GM18951 (cell line): ENCODE data around the gene USP48.

ENCODE experiments used
- POLR2A ChIP-seq: IDR thresholded peaks from 4 replicates; pipeline ENCODE4 v1.6.1; 2011; ENCODE audit warnings: mild to moderate bottlenecking; ENCODE audit not compliant: insufficient read length, insufficient read depth; ENCODE audit errors: extremely low read depth
- in situ Hi-C: fragments of 300-500 bp; cut with MboI; formaldehyde crosslinking; loops from one replicate; pipeline ENCODE4 v1.12.0; 2022; ENCODE audit warnings: low sequenced_read_pairs, mixed read lengths, inconsistent platforms; ENCODE audit not compliant: unreplicated experiment

The USP48 gene

GRCh38 chr1:21754583-21754982 lies 28.4 kb downstream of the USP48 start:
- no peak for TF ChIP-seq POLR2A
- in situ Hi-C loops = no loop called here

GRCh38 chr1:21752186-21752585 lies 30.8 kb downstream of the USP48 start:
- TF ChIP-seq POLR2A = no peak
- in situ Hi-C loops = no loop called here

- TF ChIP-seq POLR2A = no peak
- in situ Hi-C loops = no loop called here
Observed at GRCh38 chr1:21751281-21751680, 31.7 kb downstream of the USP48 start.

- TF ChIP-seq POLR2A = no peak
- in situ Hi-C loops = no loop called here
Observed at GRCh38 chr1:21750841-21751240, 32.1 kb downstream of the USP48 start.

GRCh38 chr1:21749859-21750468 lies 33.0 kb downstream of the USP48 start:
- in situ Hi-C loops = no loop called here

GRCh38 chr1:21749109-21749508 lies 33.8 kb downstream of the USP48 start:
- in situ Hi-C loops = no loop called here
- TF ChIP-seq POLR2A = no peak

More at GRCh38 chr1:21749859-21750468, 33.0 kb downstream of the USP48 start:
- TF ChIP-seq POLR2A = no peak

GRCh38 chr1:21743476-21743875 lies 39.5 kb downstream of the USP48 start:
- TF ChIP-seq POLR2A = no peak
- in situ Hi-C loops = no loop called here

- in situ Hi-C loops = no loop called here
- TF ChIP-seq POLR2A = no peak
Observed at GRCh38 chr1:21742578-21742977, 40.4 kb downstream of the USP48 start.

GRCh38 chr1:21741206-21741605 lies 41.7 kb downstream of the USP48 start:
- in situ Hi-C loops = no loop called here
- no peak for TF ChIP-seq POLR2A

- no peak for TF ChIP-seq POLR2A
- in situ Hi-C loops = no loop called here
Observed at GRCh38 chr1:21736876-21737275, 46.1 kb downstream of the USP48 start.

- TF ChIP-seq POLR2A = no peak
- in situ Hi-C loops = no loop called here
Observed at GRCh38 chr1:21736011-21736410, 46.9 kb downstream of the USP48 start.

GRCh38 chr1:21734526-21734925 lies 48.4 kb downstream of the USP48 start:
- TF ChIP-seq POLR2A = no peak
- in situ Hi-C loops = no loop called here

- in situ Hi-C loops = no loop called here
- TF ChIP-seq POLR2A = no peak
Observed at GRCh38 chr1:21732664-21733063, 50.3 kb downstream of the USP48 start.

- in situ Hi-C loops = no loop called here
- no peak for TF ChIP-seq POLR2A
Observed at GRCh38 chr1:21725748-21726392, 57.1 kb downstream of the USP48 start.

- in situ Hi-C loops = loop anchor here (25.0 kb wide), 1 partner anchor 238 kb away; no protein-coding TSS in a partner anchor
- TF ChIP-seq POLR2A = no peak
Observed at GRCh38 chr1:21724570-21724969, 58.4 kb downstream of the USP48 start.

- TF ChIP-seq POLR2A = no peak
- in situ Hi-C loops = loop anchor here (25.0 kb wide), 1 partner anchor 238 kb away; no protein-coding TSS in a partner anchor
Observed at GRCh38 chr1:21724098-21724497, 58.9 kb downstream of the USP48 start.
